ENCODE measurements around the gene BHLHA9. TPM values are rescaled to one million over a fixed set of nuclear protein-coding genes. Genes with fewer than 3 reads are reported as not detected.
"Not testable (repeated sequence)": the region's sequence is repeated elsewhere in the genome, so short reads cannot be mapped to it uniquely, and the experiment has no call there.

The BHLHA9 gene
- total RNA-seq, 6 experiments from 2014 or later, result not detected

DNA sequence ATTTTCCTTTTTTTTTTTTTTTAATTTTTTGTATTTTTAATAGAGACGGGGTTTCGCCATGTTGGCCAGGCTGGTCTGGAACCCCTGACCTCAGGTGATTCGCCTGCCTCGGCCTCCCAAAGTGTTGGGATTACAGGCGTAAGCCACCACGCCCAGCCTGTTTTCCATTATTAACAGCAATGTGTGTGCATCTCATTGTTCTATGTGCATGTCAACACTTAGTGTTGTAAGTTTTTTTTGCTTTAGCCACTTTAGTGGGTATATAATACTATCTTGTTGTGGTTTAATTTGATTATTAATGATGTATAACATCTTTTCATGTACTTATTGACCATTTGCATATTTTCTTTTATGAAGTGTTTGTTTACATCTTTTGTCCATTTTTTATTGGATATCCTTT is 32.8 kb upstream of the BHLHA9 start:
- peaks cover 6% of the 10 kb centered on the region; the same call in 1 of the 2 replicates for H3K4me1 Mint-ChIP-seq (ENCODE audit: low read depth)
- no peak overlapping the region for H3K4me3 Mint-ChIP-seq
- H3K27ac Mint-ChIP-seq, result no peak overlapping the region
- H3K36me3 Mint-ChIP-seq (ENCODE audit: low read depth), result no peaks in the 10 kb centered on the region
- DNase-seq, result no peak
- TF ChIP-seq, protein P1, sequence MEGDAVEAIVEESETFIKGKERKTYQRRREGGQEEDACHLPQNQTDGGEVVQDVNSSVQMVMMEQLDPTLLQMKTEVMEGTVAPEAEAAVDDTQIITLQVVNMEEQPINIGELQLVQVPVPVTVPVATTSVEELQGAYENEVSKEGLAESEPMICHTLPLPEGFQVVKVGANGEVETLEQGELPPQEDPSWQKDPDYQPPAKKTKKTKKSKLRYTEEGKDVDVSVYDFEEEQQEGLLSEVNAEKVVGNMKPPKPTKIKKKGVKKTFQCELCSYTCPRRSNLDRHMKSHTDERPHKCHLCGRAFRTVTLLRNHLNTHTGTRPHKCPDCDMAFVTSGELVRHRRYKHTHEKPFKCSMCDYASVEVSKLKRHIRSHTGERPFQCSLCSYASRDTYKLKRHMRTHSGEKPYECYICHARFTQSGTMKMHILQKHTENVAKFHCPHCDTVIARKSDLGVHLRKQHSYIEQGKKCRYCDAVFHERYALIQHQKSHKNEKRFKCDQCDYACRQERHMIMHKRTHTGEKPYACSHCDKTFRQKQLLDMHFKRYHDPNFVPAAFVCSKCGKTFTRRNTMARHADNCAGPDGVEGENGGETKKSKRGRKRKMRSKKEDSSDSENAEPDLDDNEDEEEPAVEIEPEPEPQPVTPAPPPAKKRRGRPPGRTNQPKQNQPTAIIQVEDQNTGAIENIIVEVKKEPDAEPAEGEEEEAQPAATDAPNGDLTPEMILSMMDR (IDR thresholded peaks at IDR 0.05), result no peak
- H3K27me3 Mint-ChIP-seq (ENCODE audit: insufficient read depth), result peaks cover 17% of the 10 kb centered on the region
- peaks cover 8% of the 10 kb centered on the region; the same call in 1 of the 2 replicates for H3K9me3 Mint-ChIP-seq

DNA sequence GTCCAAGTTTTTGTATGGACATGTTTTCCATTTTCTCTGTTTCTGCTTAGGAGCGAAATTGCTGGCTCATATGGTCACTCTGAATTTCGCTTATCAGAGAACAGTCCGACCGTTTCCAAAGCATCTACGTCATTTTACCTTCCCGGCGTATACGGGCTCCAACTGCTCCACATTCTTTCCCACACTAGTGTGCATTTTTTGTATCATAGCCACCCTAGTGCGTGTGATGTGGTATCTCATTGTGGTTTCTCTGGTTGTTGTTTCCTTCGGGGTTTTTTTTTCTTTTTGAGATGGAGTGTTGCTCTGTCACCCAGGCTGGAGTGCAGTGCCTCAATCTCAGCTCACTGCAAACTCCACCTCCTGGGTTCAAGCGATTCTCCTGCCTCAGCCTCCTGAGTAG is 31.0 kb upstream of the BHLHA9 start:
- TF ChIP-seq, protein P1 (IDR thresholded peaks at IDR 0.05), result no peak
- Mint-ChIP-seq H3K4me1 (ENCODE audit: low read depth) (no peaks in the 10 kb centered on the region; the same call in 1 of the 2 replicates), H3K27me3 (ENCODE audit: insufficient read depth) (peaks cover 13% of the 10 kb centered on the region), H3K9me3 (peaks cover 8% of the 10 kb centered on the region; the same call in 1 of the 2 replicates), H3K4me3 (no peak overlapping the region), H3K27ac (no peak overlapping the region), H3K36me3 (ENCODE audit: low read depth) (no peaks in the 10 kb centered on the region)
- DNase-seq, result no peak

DNA sequence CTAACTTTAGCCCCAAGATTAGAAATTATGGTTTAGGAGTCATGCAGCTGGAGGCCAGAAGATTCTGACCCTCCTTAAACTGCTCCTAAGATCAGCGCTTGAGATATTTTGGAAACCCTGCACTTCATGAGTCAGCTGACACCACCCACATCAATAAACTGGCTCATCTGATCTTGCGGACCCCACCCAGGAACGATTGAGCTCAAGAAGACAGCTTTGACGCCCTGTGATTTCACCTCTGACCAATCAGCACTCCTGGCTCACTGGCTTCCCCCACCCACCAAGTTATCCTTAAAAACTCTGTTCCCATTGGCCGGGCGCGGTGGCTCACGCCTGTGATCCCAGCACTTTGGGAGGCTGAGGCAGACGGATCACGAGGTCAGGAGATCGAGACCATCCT is 29.8 kb upstream of the BHLHA9 start:
- peaks cover 15% of the 10 kb centered on the region for H3K27me3 Mint-ChIP-seq (ENCODE audit: insufficient read depth)
- H3K9me3 Mint-ChIP-seq; H3K27ac Mint-ChIP-seq; DNase-seq; H3K4me3 Mint-ChIP-seq; H3K4me1 Mint-ChIP-seq (ENCODE audit: low read depth); H3K36me3 Mint-ChIP-seq (ENCODE audit: low read depth): not testable (repeated sequence)

DNA sequence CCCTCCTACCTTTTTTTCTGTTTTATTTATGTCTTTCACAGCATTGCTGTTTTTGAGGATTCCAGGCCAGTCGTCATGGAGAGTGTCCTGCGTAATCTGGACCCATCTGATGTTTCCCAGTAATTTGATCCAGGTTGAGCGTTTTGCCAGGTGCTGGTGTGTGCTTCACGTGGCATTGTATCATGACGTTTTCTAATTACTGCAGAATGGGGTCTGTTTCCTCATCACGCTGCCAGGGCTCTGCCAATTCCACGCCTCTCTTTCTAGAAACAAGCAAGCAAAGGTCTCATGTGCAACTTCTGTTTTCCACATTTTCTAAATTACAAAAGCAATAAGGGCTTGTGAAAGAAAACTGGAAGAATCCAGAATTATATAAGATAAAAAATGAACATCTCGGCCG is 28.3 kb upstream of the BHLHA9 start:
- no peak overlapping the region for H3K4me3 Mint-ChIP-seq
- TF ChIP-seq, protein P1 (IDR thresholded peaks at IDR 0.05), result no peak
- H3K4me1 Mint-ChIP-seq (ENCODE audit: low read depth), result peaks cover 7% of the 10 kb centered on the region
- DNase-seq, result no peak
- H3K27ac Mint-ChIP-seq, result no peak overlapping the region
- peaks cover 15% of the 10 kb centered on the region for H3K27me3 Mint-ChIP-seq (ENCODE audit: insufficient read depth)
- H3K36me3 Mint-ChIP-seq (ENCODE audit: low read depth), result no peaks in the 10 kb centered on the region
- peaks cover 8% of the 10 kb centered on the region; the same call in 1 of the 2 replicates for H3K9me3 Mint-ChIP-seq

DNA sequence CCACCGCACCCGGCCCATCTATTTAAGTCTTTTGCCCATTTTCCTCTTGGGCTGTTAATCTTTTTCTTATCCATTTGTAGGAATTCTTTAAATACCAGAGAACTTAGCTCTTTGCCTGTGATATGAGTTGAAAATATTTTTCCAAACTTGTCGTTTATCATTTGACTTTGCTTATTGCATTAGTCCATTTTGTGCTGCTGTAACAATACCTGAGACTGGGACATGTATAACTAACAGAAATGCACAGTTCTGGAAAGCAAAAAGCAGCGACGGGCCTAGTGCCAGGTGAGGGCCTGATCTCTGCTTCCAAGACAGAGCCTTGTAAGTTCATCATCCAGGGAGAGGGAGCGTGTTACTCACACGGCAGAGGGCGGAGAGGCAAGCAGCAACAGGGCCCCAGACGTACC is 25.6 kb upstream of the BHLHA9 start:
- TF ChIP-seq, protein P1 (IDR thresholded peaks at IDR 0.05), result no peak
- Mint-ChIP-seq H3K36me3 (ENCODE audit: low read depth) (no peaks in the 10 kb centered on the region), H3K4me1 (ENCODE audit: low read depth) (peaks cover 7% of the 10 kb centered on the region), H3K4me3 (no peak overlapping the region), H3K9me3 (peaks cover 5% of the 10 kb centered on the region; the same call in 1 of the 2 replicates), H3K27ac (no peak overlapping the region), H3K27me3 (ENCODE audit: insufficient read depth) (peaks cover 9% of the 10 kb centered on the region)
- no peak for DNase-seq

DNA sequence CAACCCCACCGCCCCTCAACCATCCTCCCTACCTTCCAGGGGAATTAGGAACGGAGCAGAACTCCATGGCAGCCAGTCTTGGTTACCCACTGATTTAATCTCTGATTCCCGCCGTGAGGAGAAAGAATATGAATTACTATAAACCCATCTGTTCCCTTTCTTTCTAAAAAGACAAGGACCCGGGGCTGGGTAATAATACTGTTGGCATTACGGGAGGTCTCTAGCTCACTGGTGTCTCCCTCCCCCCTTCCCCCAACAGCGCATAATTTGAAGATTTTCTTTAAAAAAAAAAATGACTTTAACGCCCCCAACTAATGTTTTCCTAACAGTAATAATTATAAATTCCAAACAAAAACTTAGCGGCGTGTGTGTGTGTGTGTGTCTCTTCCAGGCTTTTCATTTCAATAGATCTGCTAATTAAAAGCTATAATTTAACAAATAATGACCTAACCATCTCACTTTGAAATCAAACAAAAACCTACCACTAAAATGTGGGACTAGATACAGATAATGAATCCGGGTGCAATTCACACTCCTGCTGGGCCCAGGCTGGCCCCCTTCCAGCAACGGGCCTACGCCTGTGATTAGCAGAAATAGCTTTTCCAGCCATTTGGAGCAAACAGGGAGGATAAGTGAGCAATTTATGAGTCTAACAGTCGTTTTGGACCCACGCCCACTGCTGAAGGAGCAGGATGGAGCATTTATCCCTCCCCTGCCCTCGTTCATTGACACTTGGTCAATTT is 18.2 kb upstream of the BHLHA9 start:
- DNase-seq, result no peak
- no peak overlapping the region for H3K27ac Mint-ChIP-seq
- H3K9me3 Mint-ChIP-seq, result peaks cover 5% of the 10 kb centered on the region; the same call in 1 of the 2 replicates
- H3K4me1 Mint-ChIP-seq (ENCODE audit: low read depth), result no peaks in the 10 kb centered on the region
- H3K4me3 Mint-ChIP-seq, result no peak overlapping the region
- TF ChIP-seq, protein P1 (IDR thresholded peaks at IDR 0.05), result no peak
- H3K36me3 Mint-ChIP-seq (ENCODE audit: low read depth), result no peaks in the 10 kb centered on the region
- peaks cover 3% of the 10 kb centered on the region; the same call in 1 of the 2 replicates for H3K27me3 Mint-ChIP-seq (ENCODE audit: insufficient read depth)

Data from HFFc6 (cell line).